Uterus (tissue), 2 donors: ENCODE results near the gene TMIGD3.

Experiments used
- CTCF ChIP-seq, 4 experiments: fragments of 200-600 bp in 2 of 4; fragments of 450-650 bp in 2 of 4; sonication (generic) in 2 of 4; IDR thresholded peaks; one replicate each; pipeline ENCODE4 v1.5.1; 2016 to 2019; ENCODE audit warnings: antibody characterized with exemption in 4 of 4, mild to moderate bottlenecking in 2 of 4, moderate library complexity in 1 of 4
- POLR2A ChIP-seq, 2 donors: fragments of 450-650 bp; IDR thresholded peaks; one replicate each; pipeline ENCODE4 v1.6.1; 2016; ENCODE audit warnings: antibody characterized with exemption in 2 of 2, mild to moderate bottlenecking in 1 of 2, moderate library complexity in 1 of 2

- TF ChIP-seq POLR2A (IDR thresholded peaks at IDR 0.05) (no peak), CTCF (IDR thresholded peaks at IDR 0.05) (no peak)
These were observed 7.9 kb upstream of the TMIGD3 start for GRCh38 chr1:111511370-111511769.
